C4-2B (cell line): ENCODE measurements around the gene GTPBP4.
"Not testable (repeated sequence)": the region's sequence is repeated elsewhere in the genome, so short reads cannot be mapped to it uniquely, and the experiment has no call there.

Source experiments
- H3K27ac ChIP-seq: fragments of 450-650 bp; 2 replicates; pipeline ENCODE4 v1.5.1; 2017
- ZFX ChIP-seq: fragments of 450-650 bp; IDR thresholded peaks from 2 replicates; pipeline ENCODE4 v1.6.1; 2017
- TF ChIP-seq, protein P1 (sequence below): fragments of 450-650 bp; conservative IDR thresholded peaks from 2 replicates; pipeline ENCODE4 v1.5.1; 2017; ENCODE audit warnings: mild to moderate bottlenecking

The GTPBP4 gene

DNA sequence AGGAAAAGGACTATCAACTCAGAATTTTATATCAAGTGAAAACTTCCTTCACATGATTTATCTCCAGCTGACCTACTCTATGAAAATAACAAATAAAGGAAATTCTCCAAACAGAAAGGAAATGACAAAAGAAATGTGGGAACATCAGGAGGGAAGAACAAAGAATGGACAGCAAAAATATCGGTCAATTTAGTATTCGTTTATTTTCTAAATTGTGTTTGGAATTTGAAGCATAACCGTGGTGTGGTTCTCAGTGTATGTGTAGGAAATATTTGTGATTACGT is 76.7 kb downstream of the GTPBP4 start:
- TF ChIP-seq ZFX, result no peak
- TF ChIP-seq, protein P1, sequence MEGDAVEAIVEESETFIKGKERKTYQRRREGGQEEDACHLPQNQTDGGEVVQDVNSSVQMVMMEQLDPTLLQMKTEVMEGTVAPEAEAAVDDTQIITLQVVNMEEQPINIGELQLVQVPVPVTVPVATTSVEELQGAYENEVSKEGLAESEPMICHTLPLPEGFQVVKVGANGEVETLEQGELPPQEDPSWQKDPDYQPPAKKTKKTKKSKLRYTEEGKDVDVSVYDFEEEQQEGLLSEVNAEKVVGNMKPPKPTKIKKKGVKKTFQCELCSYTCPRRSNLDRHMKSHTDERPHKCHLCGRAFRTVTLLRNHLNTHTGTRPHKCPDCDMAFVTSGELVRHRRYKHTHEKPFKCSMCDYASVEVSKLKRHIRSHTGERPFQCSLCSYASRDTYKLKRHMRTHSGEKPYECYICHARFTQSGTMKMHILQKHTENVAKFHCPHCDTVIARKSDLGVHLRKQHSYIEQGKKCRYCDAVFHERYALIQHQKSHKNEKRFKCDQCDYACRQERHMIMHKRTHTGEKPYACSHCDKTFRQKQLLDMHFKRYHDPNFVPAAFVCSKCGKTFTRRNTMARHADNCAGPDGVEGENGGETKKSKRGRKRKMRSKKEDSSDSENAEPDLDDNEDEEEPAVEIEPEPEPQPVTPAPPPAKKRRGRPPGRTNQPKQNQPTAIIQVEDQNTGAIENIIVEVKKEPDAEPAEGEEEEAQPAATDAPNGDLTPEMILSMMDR, result no peak

DNA sequence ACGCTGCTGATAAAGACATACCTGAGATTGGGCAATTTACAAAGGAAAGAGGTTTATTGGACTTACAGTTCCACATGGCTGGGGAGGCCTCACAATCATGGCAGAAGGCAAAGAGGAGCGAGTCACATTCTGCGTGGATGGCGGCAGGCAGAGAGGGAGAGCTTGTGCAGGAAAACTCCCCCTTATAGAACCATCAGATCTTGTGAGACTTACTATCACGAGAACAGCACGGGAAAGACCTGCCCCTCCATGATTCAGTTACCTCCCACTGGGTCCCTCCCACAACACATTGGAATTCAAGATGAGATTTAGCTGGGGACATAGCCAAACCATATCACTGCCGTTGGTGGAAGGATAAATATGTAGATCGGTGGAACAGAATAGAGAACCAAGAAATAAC is 78.5 kb downstream of the GTPBP4 start:
- H3K27ac ChIP-seq, result not testable (repeated sequence)

More for the DNA sequence above, 76.7 kb downstream of the GTPBP4 start:
- H3K27ac ChIP-seq, result no peak overlapping the region

DNA sequence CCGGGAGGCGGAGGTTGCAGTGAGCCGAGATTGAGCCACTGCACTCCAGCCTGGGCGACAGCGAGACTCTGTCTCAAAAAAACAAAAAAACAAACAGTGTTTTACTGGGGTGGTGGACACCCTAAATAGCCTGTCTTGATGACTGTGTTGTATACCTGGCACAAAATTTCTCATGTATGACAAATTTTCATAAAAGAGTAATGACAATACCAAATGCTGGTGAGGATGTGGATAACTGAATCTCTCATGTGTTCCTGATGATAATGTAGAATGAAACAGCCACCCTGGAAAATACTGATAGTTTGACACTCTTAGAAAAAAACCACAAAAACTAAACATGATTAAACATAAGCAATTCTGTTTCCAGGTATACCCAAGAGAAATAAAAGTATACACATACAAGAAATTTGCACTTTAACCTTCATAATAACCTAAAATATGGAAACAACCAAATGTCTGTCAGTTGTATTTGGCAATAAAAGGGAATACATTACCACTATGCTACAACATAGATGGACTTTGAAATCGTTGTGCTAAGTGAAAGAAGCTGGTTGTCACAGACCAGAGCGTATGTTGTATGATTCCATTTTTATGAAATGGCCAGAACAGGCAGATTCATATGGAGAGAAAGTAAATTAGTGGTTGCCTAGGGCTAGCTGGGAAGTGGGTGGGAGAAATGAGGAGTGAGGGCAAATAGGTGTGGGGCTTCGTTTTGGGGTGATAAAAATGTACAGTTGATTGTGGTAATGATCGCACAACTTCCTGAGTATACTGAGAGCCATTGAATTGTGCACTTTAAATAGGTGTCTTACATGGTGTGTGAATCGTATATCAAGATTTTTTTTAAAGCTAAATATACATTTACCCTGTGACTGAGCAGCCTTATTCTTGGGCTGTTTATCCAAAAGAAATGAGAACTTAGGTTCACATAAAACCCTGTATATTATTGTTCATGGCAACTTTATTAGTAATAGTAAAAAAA is 80.4 kb downstream of the GTPBP4 start:
- no peak overlapping the region for H3K27ac ChIP-seq
- TF ChIP-seq, protein P1, result no peak
- TF ChIP-seq ZFX, result no peak
